ENCODE measurements around the gene KDM4C. TPM values are rescaled to one million over a fixed set of nuclear protein-coding genes. Genes with fewer than 3 reads are reported as not detected.

The KDM4C gene
- total and polyA plus RNA-seq, 2 of the 13 experiments (the other 11 are each of a cell fraction or from before 2014, with no cell fraction given): 19.4 to 23.6 TPM

DNA sequence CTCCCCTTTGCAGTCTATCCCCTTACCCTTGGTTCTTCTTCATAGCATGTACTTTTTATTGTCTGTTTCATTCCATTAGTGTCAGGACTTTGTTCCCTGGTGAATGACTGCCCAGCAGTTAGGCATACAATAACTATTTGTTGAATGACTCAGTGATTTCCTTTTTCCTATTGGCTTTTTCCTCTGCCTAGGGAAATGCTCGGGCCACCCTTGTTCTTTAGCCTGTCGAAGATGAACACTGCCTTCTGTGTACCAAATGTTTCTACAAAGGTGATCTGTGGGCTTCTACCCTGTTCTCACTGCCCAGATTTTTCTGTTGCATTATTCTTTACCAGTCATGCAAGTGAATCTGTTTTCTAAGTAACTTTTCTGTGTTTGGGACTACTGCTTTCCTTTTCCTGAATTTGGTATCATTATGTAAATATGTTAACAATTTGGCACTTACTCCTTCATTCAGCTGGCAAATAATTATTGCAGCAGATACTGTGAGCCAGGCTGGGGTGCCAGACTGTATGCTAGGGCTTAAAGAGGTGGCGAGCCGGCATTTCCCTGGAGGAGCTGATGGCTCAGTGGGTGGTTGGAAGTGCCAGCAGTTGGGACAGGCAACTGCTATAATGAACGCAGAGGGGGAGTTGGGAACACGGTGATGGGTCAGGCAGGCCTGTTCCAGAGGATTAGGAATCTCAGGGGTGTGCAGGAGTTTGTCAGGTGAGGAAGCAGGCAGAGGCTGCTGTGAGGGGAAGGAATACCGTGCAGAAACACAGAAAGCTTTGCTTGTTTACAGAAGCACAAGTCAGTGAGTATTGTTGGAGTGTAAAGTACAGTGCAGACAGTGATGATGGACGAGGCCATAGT is 30.6 kb downstream of the KDM4C start (continued):
- no peak for TF ChIP-seq MEIS2 (CRISPR knock-in tag; IDR thresholded peaks at IDR 0.05)
- TF ChIP-seq ZNF224 (CRISPR knock-in tag; IDR thresholded peaks at IDR 0.05): peak; percentile 73; the same call in 1 of the 2 replicates
- TF ChIP-seq NONO (IDR thresholded peaks at IDR 0.05): no peak
- no peak for TF ChIP-seq NONO (CRISPR knock-in tag; conservative IDR thresholded peaks at IDR 0.05)
- TF ChIP-seq POGZ (CRISPR knock-in tag; IDR thresholded peaks at IDR 0.05): peak; percentile 54; the same call in 1 of the 2 replicates
- no peak for TF ChIP-seq ZNF589 (CRISPR knock-in tag; conservative IDR thresholded peaks at IDR 0.05)
- no peak for TF ChIP-seq ZIK1 (CRISPR knock-in tag; IDR thresholded peaks at IDR 0.05; ENCODE audit: borderline replicate concordance, low read depth)
- no peak for TF ChIP-seq ZNF746 (CRISPR knock-in tag; IDR thresholded peaks at IDR 0.05)
- no peak for TF ChIP-seq ZNF30 (CRISPR knock-in tag; IDR thresholded peaks at IDR 0.05)
- no peak for TF ChIP-seq CREB1 (IDR thresholded peaks at IDR 0.05)
- peak; percentile 72 for TF ChIP-seq CREB1 (CRISPR knock-in tag; IDR thresholded peaks at IDR 0.05)
- TF ChIP-seq PPARG (CRISPR knock-in tag; conservative IDR thresholded peaks at IDR 0.05): no peak; the same call in 1 of the 2 replicates
- TF ChIP-seq, protein P1, sequence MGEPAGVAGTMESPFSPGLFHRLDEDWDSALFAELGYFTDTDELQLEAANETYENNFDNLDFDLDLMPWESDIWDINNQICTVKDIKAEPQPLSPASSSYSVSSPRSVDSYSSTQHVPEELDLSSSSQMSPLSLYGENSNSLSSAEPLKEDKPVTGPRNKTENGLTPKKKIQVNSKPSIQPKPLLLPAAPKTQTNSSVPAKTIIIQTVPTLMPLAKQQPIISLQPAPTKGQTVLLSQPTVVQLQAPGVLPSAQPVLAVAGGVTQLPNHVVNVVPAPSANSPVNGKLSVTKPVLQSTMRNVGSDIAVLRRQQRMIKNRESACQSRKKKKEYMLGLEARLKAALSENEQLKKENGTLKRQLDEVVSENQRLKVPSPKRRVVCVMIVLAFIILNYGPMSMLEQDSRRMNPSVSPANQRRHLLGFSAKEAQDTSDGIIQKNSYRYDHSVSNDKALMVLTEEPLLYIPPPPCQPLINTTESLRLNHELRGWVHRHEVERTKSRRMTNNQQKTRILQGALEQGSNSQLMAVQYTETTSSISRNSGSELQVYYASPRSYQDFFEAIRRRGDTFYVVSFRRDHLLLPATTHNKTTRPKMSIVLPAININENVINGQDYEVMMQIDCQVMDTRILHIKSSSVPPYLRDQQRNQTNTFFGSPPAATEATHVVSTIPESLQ (CRISPR knock-in tag; conservative IDR thresholded peaks at IDR 0.05): no peak
- TF ChIP-seq ARID2 (CRISPR knock-in tag; IDR thresholded peaks at IDR 0.05; ENCODE audit: borderline replicate concordance): no peak
- no peak for TF ChIP-seq ZNF703 (CRISPR knock-in tag; IDR thresholded peaks at IDR 0.05; ENCODE audit: borderline replicate concordance)
- TF ChIP-seq ZNF629 (CRISPR knock-in tag; conservative IDR thresholded peaks at IDR 0.05): 0 out of 2 replicates have a peak, but pooled peaks have one; percentile 16
- TF ChIP-seq RFXAP (CRISPR knock-in tag; IDR thresholded peaks at IDR 0.05; ENCODE audit: borderline replicate concordance): no peak
- no peak for TF ChIP-seq TOE1 (CRISPR knock-in tag; IDR thresholded peaks at IDR 0.05)
- no peak for TF ChIP-seq TSC22D2 (CRISPR knock-in tag; IDR thresholded peaks at IDR 0.05; ENCODE audit: borderline replicate concordance)
- TF ChIP-seq, protein P2, sequence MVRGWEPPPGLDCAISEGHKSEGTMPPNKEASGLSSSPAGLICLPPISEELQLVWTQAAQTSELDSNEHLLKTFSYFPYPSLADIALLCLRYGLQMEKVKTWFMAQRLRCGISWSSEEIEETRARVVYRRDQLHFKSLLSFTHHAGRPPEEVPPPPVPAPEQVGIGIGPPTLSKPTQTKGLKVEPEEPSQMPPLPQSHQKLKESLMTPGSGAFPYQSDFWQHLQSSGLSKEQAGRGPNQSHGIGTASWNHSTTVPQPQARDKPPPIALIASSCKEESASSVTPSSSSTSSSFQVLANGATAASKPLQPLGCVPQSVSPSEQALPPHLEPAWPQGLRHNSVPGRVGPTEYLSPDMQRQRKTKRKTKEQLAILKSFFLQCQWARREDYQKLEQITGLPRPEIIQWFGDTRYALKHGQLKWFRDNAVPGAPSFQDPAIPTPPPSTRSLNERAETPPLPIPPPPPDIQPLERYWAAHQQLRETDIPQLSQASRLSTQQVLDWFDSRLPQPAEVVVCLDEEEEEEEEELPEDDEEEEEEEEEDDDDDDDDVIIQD (CRISPR knock-in tag; IDR thresholded peaks at IDR 0.05; ENCODE audit: low read depth): peak; percentile 72; the same call in 1 of the 2 replicates
- peak; percentile 79; the same call in 1 of the 2 replicates for TF ChIP-seq ZNF3 (CRISPR knock-in tag; IDR thresholded peaks at IDR 0.05)
- no peak for TF ChIP-seq SOX6 (IDR thresholded peaks at IDR 0.05)
- peak; percentile 81 for TF ChIP-seq SOX6 (CRISPR knock-in tag; IDR thresholded peaks at IDR 0.05)
- no peak; the same call in 1 of the 2 replicates for TF ChIP-seq MIER3 (CRISPR knock-in tag; IDR thresholded peaks at IDR 0.05; ENCODE audit: borderline replicate concordance)
- TF ChIP-seq, protein P3, sequence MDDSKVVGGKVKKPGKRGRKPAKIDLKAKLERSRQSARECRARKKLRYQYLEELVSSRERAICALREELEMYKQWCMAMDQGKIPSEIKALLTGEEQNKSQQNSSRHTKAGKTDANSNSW (CRISPR knock-in tag; IDR thresholded peaks at IDR 0.05; ENCODE audit: borderline replicate concordance): no peak
- TF ChIP-seq REL (CRISPR knock-in tag; conservative IDR thresholded peaks at IDR 0.05): no peak
- no peak for TF ChIP-seq HES4 (CRISPR knock-in tag; IDR thresholded peaks at IDR 0.05; ENCODE audit: borderline replicate concordance)
- no peak; the same call in 1 of the 2 replicates for TF ChIP-seq ZFY (CRISPR knock-in tag; IDR thresholded peaks at IDR 0.05)
- no peak for TF ChIP-seq ZFAT (CRISPR knock-in tag; conservative IDR thresholded peaks at IDR 0.05)
- TF ChIP-seq GFI1 (CRISPR knock-in tag; IDR thresholded peaks at IDR 0.05; ENCODE audit: borderline replicate concordance): peak; percentile 63
